Mesendoderm (in vitro differentiated cells): ENCODE data around the gene RERE.
"Not testable (repeated sequence)": the region's sequence is repeated elsewhere in the genome, so short reads cannot be mapped to it uniquely, and the experiment has no call there.

Experiments used
- DNase-seq: peaks from one replicate; pipeline ENCODE4 v3.0.0; 2013
- H2AK5ac ChIP-seq: 2 replicates; pipeline ENCODE4 v1.6.1; 2013; ENCODE audit warnings: low read length, inconsistent platforms
- H2BK120ac ChIP-seq: 2 replicates; pipeline ENCODE4 v1.6.1; 2013; ENCODE audit warnings: low read depth, mild to moderate bottlenecking, low read length, moderate library complexity, mixed read lengths
- H2BK15ac ChIP-seq: replicated peaks from 2 replicates; pipeline ENCODE4 v1.6.1; 2013; ENCODE audit warnings: low read depth, mild to moderate bottlenecking, moderate library complexity
- H2BK5ac ChIP-seq: 2 replicates; pipeline ENCODE4 v1.6.1; 2013; ENCODE audit warnings: low read length, inconsistent platforms
- H3K18ac ChIP-seq: 2 replicates; pipeline ENCODE4 v1.6.1; 2013; ENCODE audit warnings: mild to moderate bottlenecking, low read length, mixed read lengths
- H3K23ac ChIP-seq: one replicate; pipeline ENCODE4 v1.6.1; 2013; ENCODE audit warnings: low read length
- H3K27ac ChIP-seq: 2 replicates; pipeline ENCODE4 v1.5.1; 2013; ENCODE audit warnings: low read depth, mild to moderate bottlenecking, inconsistent platforms, low read length, moderate library complexity
- H3K27me3 ChIP-seq: 2 replicates; pipeline ENCODE4 v1.6.1; 2013; ENCODE audit warnings: low read length, control low read depth, mild to moderate bottlenecking, inconsistent platforms; ENCODE audit not compliant: insufficient read depth, poor library complexity
- H3K36me3 ChIP-seq: 2 replicates; pipeline ENCODE4 v1.6.1; 2013; ENCODE audit warnings: low read length, inconsistent platforms; ENCODE audit not compliant: control insufficient read depth, insufficient read depth
- H3K4ac ChIP-seq: one replicate; pipeline ENCODE4 v1.6.1; 2013; ENCODE audit warnings: low read depth, mild to moderate bottlenecking, low read length, moderate library complexity
- H3K4me1 ChIP-seq: 2 replicates; pipeline ENCODE4 v1.6.1; 2013; ENCODE audit warnings: low read depth, low read length, inconsistent platforms; ENCODE audit not compliant: control insufficient read depth
- H3K4me2 ChIP-seq: 2 replicates; pipeline ENCODE4 v1.6.1; 2013; ENCODE audit warnings: low read length
- H3K4me3 ChIP-seq: 2 replicates; pipeline ENCODE4 v1.5.1; 2013; ENCODE audit warnings: mild to moderate bottlenecking, low read length
- H3K56ac ChIP-seq: one replicate; pipeline ENCODE4 v1.6.1; 2013; ENCODE audit warnings: low read length
- H3K79me1 ChIP-seq: 2 replicates; pipeline ENCODE4 v1.6.1; 2013; ENCODE audit warnings: low read length, inconsistent platforms
- H3K79me2 ChIP-seq: 2 replicates; pipeline ENCODE4 v1.6.1; 2013; ENCODE audit warnings: mild to moderate bottlenecking, low read length; ENCODE audit not compliant: control insufficient read depth, insufficient read depth
- H3K9ac ChIP-seq: 2 replicates; pipeline ENCODE4 v1.6.1; 2013; ENCODE audit warnings: low read length, inconsistent platforms
- H4K5ac ChIP-seq: one replicate; pipeline ENCODE4 v1.6.1; 2013; ENCODE audit warnings: low read length
- H4K8ac ChIP-seq: one replicate; pipeline ENCODE4 v1.6.1; 2013; ENCODE audit warnings: low read depth, mild to moderate bottlenecking, control low read depth, low read length, moderate library complexity
- WGBS: extraction: QIAGEN DNeasy Blood & Tissue Kit; methylation state at CpG from one replicate; pipeline ENCODE4 v1.1.7; 2013; ENCODE audit warnings: low lambda C conversion rate, missing lambda C conversion rate; ENCODE audit not compliant: insufficient coverage; ENCODE audit errors: extremely low coverage; 5-methylcytosine and 5-hydroxymethylcytosine counted together

RERE gene

GRCh38 chr1:8728464-8728863 lies 89.0 kb downstream of the RERE start:
- H3K79me2 ChIP-seq, result peaks cover 4% of the 10 kb centered on the region
- H3K4me3 ChIP-seq, result no peak overlapping the region
- no peak overlapping the region for H2BK120ac ChIP-seq
- H3K56ac ChIP-seq, result no peak overlapping the region
- no peak overlapping the region for H2BK5ac ChIP-seq
- H4K5ac ChIP-seq, result no peak overlapping the region
- H3K4ac ChIP-seq, result no peak overlapping the region
- H3K4me2 ChIP-seq, result no peak overlapping the region
- no peak overlapping the region for H4K8ac ChIP-seq
- no peaks in the 10 kb centered on the region for H3K27me3 ChIP-seq
- H3K27ac ChIP-seq, result no peak overlapping the region
- no peaks in the 10 kb centered on the region for H3K36me3 ChIP-seq
- no peaks in the 10 kb centered on the region for H3K4me1 ChIP-seq
- no peak overlapping the region for H3K18ac ChIP-seq
- WGBS, result no CpG with 5 or more reads among the region's 3 CpGs
- no peak overlapping the region for H2AK5ac ChIP-seq
- H3K9ac ChIP-seq, result no peak overlapping the region
- DNase-seq, result no peak
- no peak overlapping the region for H2BK15ac ChIP-seq
- H3K23ac ChIP-seq, result no peak overlapping the region
- H3K79me1 ChIP-seq, result peaks cover 6% of the 10 kb centered on the region

- Histone ChIP-seq H3K23ac (no peak overlapping the region), H3K79me1 (peaks cover 5% of the 10 kb centered on the region), H3K9ac (no peak overlapping the region), H3K4me1 (no peaks in the 10 kb centered on the region), H3K4me3 (no peak overlapping the region), H2BK15ac (no peak overlapping the region), H3K27me3 (no peaks in the 10 kb centered on the region), H3K79me2 (peaks cover 6% of the 10 kb centered on the region), H2AK5ac (no peak overlapping the region), H4K8ac (no peak overlapping the region), H3K4ac (no peak overlapping the region), H2BK120ac (no peak overlapping the region), H3K4me2 (no peak overlapping the region), H4K5ac (no peak overlapping the region), H3K56ac (no peak overlapping the region), H3K27ac (no peak overlapping the region), H3K18ac (no peak overlapping the region), H2BK5ac (no peak overlapping the region), H3K36me3 (no peaks in the 10 kb centered on the region)
- WGBS, result no CpG with 5 or more reads among the region's 4 CpGs
- no peak for DNase-seq
Measured at GRCh38 chr1:8727809-8728213, 89.6 kb downstream of the RERE start.

- not testable (repeated sequence) for H3K56ac ChIP-seq, H3K23ac ChIP-seq, H2BK120ac ChIP-seq, H2BK5ac ChIP-seq, H3K36me3 ChIP-seq, H3K4me3 ChIP-seq, H4K5ac ChIP-seq, H3K4me1 ChIP-seq, H3K27ac ChIP-seq, H4K8ac ChIP-seq, H3K9ac ChIP-seq, H3K27me3 ChIP-seq, DNase-seq, H2BK15ac ChIP-seq, H3K18ac ChIP-seq, H3K4me2 ChIP-seq, H2AK5ac ChIP-seq, H3K79me2 ChIP-seq, H3K4ac ChIP-seq, H3K79me1 ChIP-seq
- no CpG with 5 or more reads among the region's 14 CpGs for WGBS
Measured at GRCh38 chr1:8727316-8727715, 90.1 kb downstream of the RERE start.

GRCh38 chr1:8726801-8727186 lies 90.6 kb downstream of the RERE start:
- H2AK5ac ChIP-seq, H3K23ac ChIP-seq, H3K36me3 ChIP-seq, H3K4me2 ChIP-seq, H2BK15ac ChIP-seq, H3K4ac ChIP-seq, H3K56ac ChIP-seq, H3K79me1 ChIP-seq, H4K8ac ChIP-seq, H3K9ac ChIP-seq, H3K18ac ChIP-seq, DNase-seq, H3K79me2 ChIP-seq, H3K27me3 ChIP-seq, H4K5ac ChIP-seq, H3K27ac ChIP-seq, H2BK5ac ChIP-seq, H3K4me3 ChIP-seq, H2BK120ac ChIP-seq, H3K4me1 ChIP-seq: not testable (repeated sequence)
- no CpG with 5 or more reads among the region's 7 CpGs for WGBS

GRCh38 chr1:8723010-8723409 lies 94.4 kb downstream of the RERE start:
- Histone ChIP-seq H3K18ac (no peak overlapping the region), H4K5ac (no peak overlapping the region), H3K9ac (no peak overlapping the region), H3K4me3 (no peak overlapping the region), H2BK15ac (no peak overlapping the region), H3K27ac (no peak overlapping the region), H3K4ac (no peak overlapping the region), H2AK5ac (no peak overlapping the region), H3K27me3 (no peaks in the 10 kb centered on the region), H3K36me3 (no peaks in the 10 kb centered on the region), H3K4me2 (no peak overlapping the region), H2BK120ac (no peak overlapping the region), H4K8ac (no peak overlapping the region), H3K4me1 (no peaks in the 10 kb centered on the region), H3K79me2 (peaks cover 13% of the 10 kb centered on the region), H3K23ac (no peak overlapping the region), H2BK5ac (no peak overlapping the region), H3K56ac (no peak overlapping the region), H3K79me1 (peaks cover 9% of the 10 kb centered on the region)
- no CpG with 5 or more reads among the region's 2 CpGs for WGBS
- no peak for DNase-seq

- Histone ChIP-seq H4K8ac (no peak overlapping the region), H3K4me3 (no peak overlapping the region), H3K4ac (no peak overlapping the region), H2BK15ac (no peak overlapping the region), H3K27me3 (no peaks in the 10 kb centered on the region), H3K4me1 (no peaks in the 10 kb centered on the region), H3K23ac (no peak overlapping the region), H2BK5ac (no peak overlapping the region), H3K18ac (no peak overlapping the region), H3K79me2 (peaks cover 13% of the 10 kb centered on the region), H2AK5ac (no peak overlapping the region), H3K27ac (no peak overlapping the region), H2BK120ac (no peak overlapping the region), H3K4me2 (no peak overlapping the region), H3K9ac (no peak overlapping the region), H3K56ac (no peak overlapping the region), H3K79me1 (peaks cover 10% of the 10 kb centered on the region), H4K5ac (no peak overlapping the region), H3K36me3 (no peaks in the 10 kb centered on the region)
- DNase-seq, result no peak
- no CpG with 5 or more reads among the region's 3 CpGs for WGBS
Measured at GRCh38 chr1:8722366-8722765, 95.1 kb downstream of the RERE start.
